HG02973 (cell line): ENCODE measurements around the gene CYP21A2.

Experiments used
- ATAC-seq: cut with Tn5 transposase; IDR thresholded peaks from one replicate; pipeline ENCODE4 v1.9.1; 2021; ENCODE audit warnings: moderate library complexity; ENCODE audit not compliant: unreplicated experiment

Gene CYP21A2

GRCh38 chr6:32081168-32081990 is 43.2 kb downstream of the CYP21A2 start:
- no peak for ATAC-seq

GRCh38 chr6:32082478-32082877 is 44.3 kb downstream of the CYP21A2 start:
- ATAC-seq: no peak

- no peak for ATAC-seq
Measured at GRCh38 chr6:32082935-32083334, 44.7 kb downstream of the CYP21A2 start.

- no peak for ATAC-seq
Measured at GRCh38 chr6:32083812-32084768, 45.9 kb downstream of the CYP21A2 start.

- no peak for ATAC-seq
Measured at GRCh38 chr6:32084780-32085179, 46.6 kb downstream of the CYP21A2 start.

GRCh38 chr6:32085759-32086459 is 47.7 kb downstream of the CYP21A2 start:
- ATAC-seq: no peak

- no peak for ATAC-seq
Measured at GRCh38 chr6:32086661-32087573, 48.7 kb downstream of the CYP21A2 start.

- no peak for ATAC-seq
Measured at GRCh38 chr6:32087574-32088486, 49.6 kb downstream of the CYP21A2 start.

GRCh38 chr6:32088487-32089049 is 50.4 kb downstream of the CYP21A2 start:
- ATAC-seq: no peak

GRCh38 chr6:32089082-32089828 is 51.0 kb downstream of the CYP21A2 start:
- ATAC-seq: no peak
